Measurements from ENCODE around the gene ZNF766. TPM values are rescaled to one million over a fixed set of nuclear protein-coding genes. Genes with fewer than 3 reads are reported as not detected.
"Not testable (repeated sequence)": the region's sequence is repeated elsewhere in the genome, so short reads cannot be mapped to it uniquely, and the experiment has no call there.

ZNF766 gene
- polyA plus RNA-seq (ENCODE audit: insufficient read length in 12 of 12): 10 to 100 TPM in 11 of 12 donors, not detected in 1; 11.6 to 20.0 (median 13.7) TPM
- long read RNA-seq, donor 1, full-length matches to known transcripts: 5 of 5 reads
- long read RNA-seq, donor 1, partial matches to known transcripts: 0 of 5 reads
- long read RNA-seq, donor 1, other reads (novel, unspliced or antisense): 0 of 5 reads
- long read RNA-seq, donor 2, full-length matches to known transcripts: 7 of 7 reads
- long read RNA-seq, donor 2, partial matches to known transcripts: 0 of 7 reads
- long read RNA-seq, donor 2, other reads (novel, unspliced or antisense): 0 of 7 reads
- long read RNA-seq, donor 3, full-length matches to known transcripts: 1 of 1 reads
- long read RNA-seq, donor 3, partial matches to known transcripts: 0 of 1 reads
- long read RNA-seq, donor 3, other reads (novel, unspliced or antisense): 0 of 1 reads
- long read RNA-seq, donor 4, full-length matches to known transcripts: 2 of 2 reads
- long read RNA-seq, donor 4, partial matches to known transcripts: 0 of 2 reads
- long read RNA-seq, donor 4, other reads (novel, unspliced or antisense): 0 of 2 reads
- long read RNA-seq, donor 5, full-length matches to known transcripts: 6 of 6 reads
- long read RNA-seq, donor 5, partial matches to known transcripts: 0 of 6 reads
- long read RNA-seq, donor 5, other reads (novel, unspliced or antisense): 0 of 6 reads
- long read RNA-seq, donor 6, full-length matches to known transcripts: 3 of 3 reads
- long read RNA-seq, donor 6, partial matches to known transcripts: 0 of 3 reads
- long read RNA-seq, donor 6, other reads (novel, unspliced or antisense): 0 of 3 reads
- long read RNA-seq, donor 7, full-length matches to known transcripts: 5 of 5 reads
- long read RNA-seq, donor 7, partial matches to known transcripts: 0 of 5 reads
- long read RNA-seq, donor 7, other reads (novel, unspliced or antisense): 0 of 5 reads
- long read RNA-seq, donor 8, full-length matches to known transcripts: 5 of 5 reads
- long read RNA-seq, donor 8, partial matches to known transcripts: 0 of 5 reads
- long read RNA-seq, donor 8, other reads (novel, unspliced or antisense): 0 of 5 reads
- long read RNA-seq, donor 9, full-length matches to known transcripts: 1 of 1 reads
- long read RNA-seq, donor 9, partial matches to known transcripts: 0 of 1 reads
- long read RNA-seq, donor 9, other reads (novel, unspliced or antisense): 0 of 1 reads
- long read RNA-seq, donor 10, full-length matches to known transcripts: 4 of 4 reads
- long read RNA-seq, donor 10, partial matches to known transcripts: 0 of 4 reads
- long read RNA-seq, donor 10, other reads (novel, unspliced or antisense): 0 of 4 reads
- long read RNA-seq, donor 11, full-length matches to known transcripts: 5 of 5 reads
- long read RNA-seq, donor 11, partial matches to known transcripts: 0 of 5 reads
- long read RNA-seq, donor 11, other reads (novel, unspliced or antisense): 0 of 5 reads

DNA sequence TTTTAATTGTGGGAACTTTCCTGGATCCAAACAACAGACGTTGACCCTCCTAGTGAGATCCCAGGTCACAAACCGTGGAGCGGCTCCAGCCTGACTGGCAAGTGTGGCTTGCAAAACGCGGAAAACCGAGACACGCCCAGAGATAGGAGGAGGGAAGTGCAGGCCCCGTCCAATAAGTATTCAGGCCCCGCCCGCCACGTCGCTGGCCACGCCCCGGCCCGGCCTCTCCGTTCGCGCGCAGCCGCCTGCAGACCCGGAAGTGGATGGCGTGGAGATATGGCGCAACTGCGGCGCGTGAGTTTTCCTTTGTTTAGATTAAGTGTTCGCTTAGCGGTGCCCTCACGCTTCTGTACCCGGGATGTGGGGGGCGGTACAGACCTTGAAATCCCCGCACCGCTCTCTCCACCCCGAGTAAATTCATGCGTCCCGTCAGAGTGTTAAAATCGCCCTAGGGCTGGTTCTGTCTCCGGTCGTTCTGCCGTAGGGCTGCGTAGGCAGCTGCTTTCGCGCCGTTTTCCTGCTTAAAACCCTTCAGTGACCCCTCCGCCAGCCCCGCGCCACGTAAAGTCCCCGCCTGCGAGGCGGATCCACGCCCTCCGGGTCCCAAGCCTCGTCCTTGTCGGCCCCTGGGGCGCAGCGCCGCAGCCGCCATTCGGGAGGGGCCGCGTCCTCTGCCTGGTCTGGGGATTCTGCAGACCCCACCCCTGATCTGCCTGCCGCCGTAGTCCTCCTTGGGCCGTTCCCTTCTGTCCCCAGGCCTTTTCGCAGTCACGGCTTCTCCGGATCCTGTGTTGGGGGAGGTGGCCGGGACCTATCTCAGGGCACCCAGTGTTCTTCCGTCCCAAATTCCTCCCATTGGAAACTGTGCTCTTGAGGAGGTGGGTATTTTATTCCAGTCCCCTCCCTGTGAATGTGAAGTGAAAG lies at the start of gene ZNF766:
ZNF766 (plus strand) TSS at position 250 of the 924 bp plus-strand sequence; CDS start at position 277, 27 bp downstream.
- DNase-seq: peak; percentile 94

DNA sequence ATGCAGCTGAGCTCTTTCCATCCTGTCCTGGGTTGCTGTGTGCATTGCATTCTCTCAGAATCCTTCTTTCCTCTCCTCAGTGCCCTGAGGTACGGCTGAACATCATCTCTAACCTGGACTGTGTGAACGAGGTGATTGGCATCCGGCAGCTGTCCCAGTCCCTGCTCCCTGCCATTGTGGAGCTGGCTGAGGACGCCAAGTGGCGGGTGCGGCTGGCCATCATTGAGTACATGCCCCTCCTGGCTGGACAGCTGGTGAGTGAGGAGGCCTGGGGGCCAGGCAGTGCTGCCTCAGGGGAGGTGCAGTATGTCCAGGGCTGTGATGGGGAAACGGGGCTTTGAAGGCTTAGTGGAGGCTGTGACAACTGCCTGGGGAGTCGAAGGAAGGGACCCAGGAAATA lies 49.8 kb upstream of the ZNF766 start:
- DNase-seq: no peak

DNA sequence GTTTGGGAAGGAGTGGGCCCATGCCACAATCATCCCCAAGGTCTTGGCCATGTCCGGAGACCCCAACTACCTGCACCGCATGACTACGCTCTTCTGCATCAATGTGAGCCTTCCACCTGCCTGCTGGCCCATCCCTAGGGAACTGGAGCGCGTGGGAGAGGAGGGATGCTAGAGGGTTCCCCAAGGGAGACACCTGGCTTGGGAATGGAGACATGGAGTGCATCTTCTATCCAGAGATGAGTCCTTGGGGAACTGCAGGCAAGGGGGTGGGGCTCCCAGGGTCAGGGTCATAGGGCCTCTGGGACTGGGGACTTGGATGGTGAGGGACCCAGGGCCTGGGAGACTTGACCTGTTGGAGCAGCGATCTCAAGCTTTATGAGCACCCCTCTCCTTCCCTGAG lies 48.4 kb upstream of the ZNF766 start:
- DNase-seq: no peak

DNA sequence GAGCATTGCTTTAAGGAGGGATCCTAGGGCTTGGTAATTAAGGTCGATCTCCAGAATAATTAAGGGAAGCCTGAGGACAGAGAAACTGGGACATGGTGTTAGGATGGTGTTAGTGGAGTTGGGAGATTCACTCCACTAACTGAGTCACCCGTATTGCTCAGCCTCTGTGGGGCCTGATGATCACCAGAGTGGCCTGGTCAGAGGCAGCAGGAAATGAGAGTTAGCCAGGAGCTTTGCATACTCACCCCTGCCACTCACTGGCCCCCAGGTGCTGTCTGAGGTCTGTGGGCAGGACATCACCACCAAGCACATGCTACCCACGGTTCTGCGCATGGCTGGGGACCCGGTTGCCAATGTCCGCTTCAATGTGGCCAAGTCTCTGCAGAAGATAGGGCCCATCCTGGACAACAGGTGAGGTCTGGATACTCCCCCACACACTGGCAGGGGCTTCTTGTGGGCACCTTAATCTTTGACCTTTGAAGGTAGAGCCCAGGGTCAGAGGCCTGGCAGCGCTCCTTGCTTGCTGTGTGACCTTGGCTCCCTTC lies 47.5 kb upstream of the ZNF766 start:
- no peak for DNase-seq

DNA sequence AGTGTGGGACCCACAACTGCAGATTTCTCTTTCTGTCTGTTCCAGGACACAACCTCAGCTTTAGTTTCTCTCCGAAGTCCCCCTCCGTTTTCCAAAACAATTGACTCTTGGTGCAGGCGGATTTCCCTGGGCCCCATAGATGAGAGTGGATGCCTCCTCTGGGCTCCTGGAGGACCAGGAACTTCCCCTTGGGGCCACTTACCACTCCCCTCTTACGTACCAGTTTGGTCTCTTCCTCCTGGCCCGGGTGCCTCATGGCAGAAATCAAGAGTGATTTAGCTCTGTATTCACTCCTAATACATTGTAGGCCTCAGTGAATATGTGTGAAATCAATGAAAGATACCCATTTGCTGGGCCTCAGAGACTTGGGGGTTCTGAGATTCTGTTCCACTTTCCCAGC lies 45.2 kb upstream of the ZNF766 start:
- DNase-seq: no peak

DNA sequence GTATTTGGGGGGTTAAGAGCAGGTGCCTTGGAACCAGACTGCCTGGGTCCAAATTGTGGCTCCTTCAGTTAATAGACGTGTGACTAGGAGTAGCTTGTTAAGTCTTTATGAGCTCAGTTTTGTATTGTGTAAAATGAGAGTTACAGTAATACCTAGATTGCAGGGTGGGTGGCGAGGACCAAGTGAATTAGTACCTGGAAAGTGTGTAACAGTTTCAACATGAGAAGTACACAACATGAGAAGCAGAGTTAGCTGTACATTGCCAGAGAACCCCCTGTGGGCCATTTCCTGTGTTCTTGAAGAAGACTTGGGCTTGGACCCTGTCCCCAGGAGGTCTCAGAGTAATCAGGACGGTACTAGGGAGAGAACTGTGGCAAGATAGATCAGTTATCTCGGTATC lies 42.7 kb upstream of the ZNF766 start:
- DNase-seq: no peak

DNA sequence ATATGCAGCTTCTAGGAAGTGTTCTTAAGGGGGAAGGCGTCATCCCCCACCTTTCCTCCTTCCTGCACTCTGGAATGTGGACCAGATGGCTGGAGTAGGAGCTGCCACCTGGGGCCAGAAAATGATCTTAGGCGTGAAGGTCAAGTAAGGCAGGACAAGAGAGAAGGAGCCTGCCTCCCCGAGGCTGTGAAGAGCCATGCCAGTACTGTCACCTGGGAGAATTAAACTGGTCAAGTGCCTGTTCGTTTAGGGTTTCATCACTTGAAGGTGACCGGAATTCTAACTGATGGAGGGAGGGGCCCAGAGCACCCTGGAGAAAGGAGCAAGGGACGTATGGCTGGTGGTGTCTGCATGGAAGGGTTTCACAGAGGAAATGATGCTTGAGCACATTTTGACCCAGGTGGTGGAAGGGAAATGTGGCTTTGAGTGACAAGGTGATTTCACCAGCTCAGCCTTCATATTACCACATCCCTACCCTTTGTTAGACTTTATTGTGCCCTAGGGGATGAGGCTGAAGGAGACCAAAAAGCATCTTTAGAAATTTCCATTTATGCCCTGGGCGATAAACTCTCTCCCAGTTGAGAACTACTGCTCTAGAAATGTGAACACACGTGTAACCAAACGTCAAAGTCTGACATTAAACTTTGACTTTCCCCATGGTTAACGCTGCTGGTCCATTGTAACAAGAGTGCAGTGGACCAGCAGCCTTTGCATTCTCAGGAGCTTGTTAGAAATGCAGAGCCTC lies 42.0 kb upstream of the ZNF766 start:
- no peak for DNase-seq

DNA sequence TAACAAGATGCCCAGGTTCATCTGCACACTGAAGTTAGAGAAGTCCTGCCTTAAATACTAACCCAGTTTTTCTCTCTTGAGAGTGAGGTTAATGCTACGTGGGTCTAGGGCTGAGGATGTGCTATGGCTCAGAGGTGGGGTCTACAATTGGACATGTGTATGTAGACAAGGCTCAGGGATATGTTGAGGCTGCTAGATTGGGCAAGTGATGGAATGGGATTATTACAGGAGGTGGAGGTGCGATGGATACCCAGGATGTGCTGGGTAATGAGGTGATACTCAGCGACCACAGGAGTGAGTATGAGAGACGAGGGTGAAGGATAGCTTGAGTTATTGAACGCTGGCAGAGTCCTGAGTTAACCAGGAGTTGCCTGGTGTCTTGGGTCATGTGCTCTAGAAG lies 41.4 kb upstream of the ZNF766 start:
- DNase-seq: no peak

DNA sequence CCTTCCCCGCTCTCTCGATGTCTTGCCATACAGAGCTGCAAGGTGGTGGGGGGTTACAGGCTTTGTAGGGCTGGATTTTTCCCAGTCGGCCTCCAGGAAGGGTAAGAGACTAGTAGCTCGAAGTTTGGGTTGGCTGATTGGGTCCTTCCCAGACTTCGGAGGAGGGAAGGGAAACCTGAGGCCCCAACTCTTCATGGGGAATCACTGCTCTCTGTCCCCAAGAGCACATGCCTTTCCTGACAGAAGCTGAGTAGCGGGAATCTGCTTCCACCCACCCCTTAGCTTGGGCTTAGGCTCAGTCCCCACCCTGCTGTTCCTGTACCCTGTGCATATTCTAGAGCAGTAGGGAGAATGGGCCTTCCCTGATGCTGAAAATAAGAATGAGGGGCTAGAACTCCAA lies 39.9 kb upstream of the ZNF766 start:
- no peak for DNase-seq

DNA sequence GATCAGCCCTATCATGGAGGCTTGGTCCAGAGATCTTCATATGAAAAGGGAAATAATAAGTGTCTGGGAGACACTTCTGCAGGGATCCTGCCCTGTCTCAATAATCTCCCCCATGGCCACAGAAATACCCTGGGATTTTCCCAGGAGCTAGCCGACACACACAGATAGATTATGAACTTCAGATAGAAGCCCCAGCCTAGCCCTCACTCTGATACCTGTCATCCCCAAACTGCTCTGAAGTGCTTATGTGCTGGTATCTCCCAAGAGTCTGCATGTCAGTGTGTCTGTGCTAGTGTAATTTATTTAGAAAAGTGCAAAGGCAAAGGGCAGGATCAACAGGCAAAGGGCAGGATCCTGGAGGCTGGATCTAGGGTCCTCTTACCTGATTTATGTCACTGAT lies 38.7 kb upstream of the ZNF766 start:
- no peak for DNase-seq

DNA sequence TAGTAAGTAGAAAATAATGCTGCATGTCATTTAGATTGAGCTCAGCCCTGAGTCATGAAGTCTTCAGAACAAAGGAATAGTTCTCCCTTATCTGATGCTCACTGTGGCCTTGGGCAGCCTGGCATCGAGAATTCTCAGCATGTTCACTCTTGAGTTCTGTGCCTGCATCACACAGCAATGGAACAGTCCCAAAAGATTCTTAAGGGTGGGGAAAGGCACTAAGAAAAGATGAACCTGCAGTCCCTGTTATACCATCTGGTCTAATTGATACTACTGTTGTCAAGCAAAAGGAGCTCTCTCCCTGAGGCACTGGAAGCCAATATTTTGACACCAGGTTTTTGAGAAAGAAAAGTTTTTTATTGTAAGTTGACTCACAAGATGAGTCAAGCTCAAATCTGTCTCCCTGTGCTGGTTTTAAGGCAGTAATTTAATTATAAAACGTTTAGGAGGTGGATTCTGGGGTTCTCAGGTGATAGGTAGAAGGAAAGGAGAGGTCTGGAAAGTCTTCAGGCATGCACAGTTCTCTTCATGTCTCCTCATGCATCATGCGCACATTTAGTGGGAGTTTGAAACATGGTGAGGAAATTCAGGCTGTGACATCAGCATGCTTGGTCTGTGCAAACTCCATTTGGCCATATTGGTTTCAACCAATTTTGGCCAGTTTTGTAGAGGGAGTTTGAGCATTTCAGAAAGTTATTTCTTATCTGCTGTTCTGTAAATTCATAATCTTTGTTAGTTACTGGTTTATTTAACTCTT lies 38.1 kb upstream of the ZNF766 start:
- DNase-seq: no peak

DNA sequence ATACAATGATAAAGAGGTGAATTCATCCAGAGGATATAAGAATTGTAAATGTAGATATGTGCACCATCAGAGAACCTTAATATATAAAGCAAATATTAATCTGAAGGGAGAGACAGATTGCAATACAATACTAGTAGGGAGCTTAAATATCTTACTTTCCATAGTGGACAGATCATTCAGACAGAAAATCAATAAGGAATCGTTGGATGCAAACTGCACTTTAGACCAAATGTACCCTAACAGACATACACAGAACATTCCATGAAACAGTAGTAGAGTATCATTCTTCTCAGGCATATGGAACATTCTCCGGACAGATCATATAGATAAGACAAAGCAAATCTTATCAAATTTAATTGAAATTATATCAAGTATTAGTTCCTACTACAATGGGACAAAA lies 35.0 kb upstream of the ZNF766 start:
- no peak for DNase-seq

DNA sequence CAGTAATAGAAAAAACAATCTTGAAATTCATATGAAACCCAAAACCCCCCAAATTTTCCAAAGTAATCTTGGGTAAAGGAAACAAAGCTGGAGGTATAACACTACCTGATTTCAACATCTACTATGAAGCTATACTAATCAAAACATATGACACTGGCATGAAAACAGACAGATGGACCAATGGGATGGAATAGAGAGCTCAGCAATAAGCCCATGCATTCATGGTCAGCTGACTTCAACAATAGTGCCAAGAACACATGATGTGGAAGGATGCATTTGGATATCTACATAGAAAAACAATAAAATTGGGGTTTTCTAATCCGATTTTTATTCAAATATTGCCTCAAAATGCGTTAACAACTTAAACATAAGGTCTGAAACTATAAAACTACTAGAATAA lies 32.2 kb upstream of the ZNF766 start:
- DNase-seq: no peak

DNA sequence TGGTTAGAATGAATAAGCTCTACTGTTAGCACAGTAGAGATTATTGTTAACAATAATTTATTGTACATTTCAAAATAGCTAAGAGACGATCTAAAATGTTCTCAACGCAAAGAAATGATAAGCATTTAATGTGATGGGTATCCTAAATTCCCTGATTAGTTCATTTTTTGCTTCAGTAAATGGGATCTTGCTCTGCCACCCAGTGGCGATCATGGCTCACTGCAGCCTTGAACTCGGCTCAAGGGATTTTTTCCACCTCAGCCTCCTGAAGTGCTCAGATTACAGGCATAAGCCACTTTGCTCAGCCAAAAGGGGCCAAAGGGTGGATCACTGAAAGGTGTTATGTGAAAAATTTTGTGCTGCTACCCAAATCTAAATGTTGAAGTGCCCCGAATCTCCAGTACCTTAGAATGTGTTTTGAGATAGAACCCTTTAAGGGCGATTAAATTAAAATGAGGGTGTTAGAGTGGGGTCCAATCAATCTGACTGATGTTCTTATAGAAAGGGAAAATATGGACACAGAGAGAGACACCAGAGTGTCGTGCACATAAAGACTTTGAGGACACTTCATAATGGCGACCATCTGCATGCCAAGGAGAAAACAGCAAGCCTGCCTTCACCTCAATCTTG lies 31.5 kb upstream of the ZNF766 start:
- peak; percentile 77 for DNase-seq

DNA sequence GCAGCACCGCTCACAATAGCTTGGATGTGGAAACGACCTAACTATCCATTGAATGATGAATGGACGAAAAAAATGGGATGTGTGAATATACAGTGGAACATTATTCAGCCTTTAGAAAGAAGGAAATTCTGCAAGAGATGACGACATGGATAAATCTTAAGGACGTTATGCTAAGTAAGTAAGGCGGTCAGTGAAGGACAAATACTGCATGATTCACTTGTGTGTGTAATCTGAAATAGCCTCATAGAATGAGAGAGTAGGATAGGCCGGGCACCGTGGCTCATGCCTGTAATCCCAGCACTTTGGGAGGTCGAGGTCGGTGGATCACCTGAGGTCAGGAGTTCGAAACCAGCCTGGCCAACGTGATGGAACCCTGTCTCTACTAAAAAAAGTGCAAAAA lies 25.4 kb upstream of the ZNF766 start:
- DNase-seq: no peak

DNA sequence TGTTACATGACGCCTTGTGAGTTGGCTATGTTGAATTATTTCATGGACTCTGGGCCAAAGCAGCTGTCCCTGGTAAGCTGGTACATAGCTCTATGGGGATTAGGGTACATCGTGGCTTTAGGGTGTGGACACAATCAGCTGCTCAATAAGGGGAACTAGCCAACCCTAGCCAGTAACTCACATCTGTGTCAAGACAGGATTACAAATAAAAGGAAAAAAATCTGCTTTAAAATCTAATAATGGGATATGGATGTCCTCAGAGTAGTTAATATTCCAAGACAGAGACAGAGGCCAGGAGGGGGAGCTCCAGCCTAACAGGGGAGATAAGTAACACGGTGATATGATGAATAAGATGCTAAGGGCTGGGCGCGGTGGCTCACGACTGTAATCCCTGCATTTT lies 21.1 kb upstream of the ZNF766 start:
- peak; percentile 33 for DNase-seq

DNA sequence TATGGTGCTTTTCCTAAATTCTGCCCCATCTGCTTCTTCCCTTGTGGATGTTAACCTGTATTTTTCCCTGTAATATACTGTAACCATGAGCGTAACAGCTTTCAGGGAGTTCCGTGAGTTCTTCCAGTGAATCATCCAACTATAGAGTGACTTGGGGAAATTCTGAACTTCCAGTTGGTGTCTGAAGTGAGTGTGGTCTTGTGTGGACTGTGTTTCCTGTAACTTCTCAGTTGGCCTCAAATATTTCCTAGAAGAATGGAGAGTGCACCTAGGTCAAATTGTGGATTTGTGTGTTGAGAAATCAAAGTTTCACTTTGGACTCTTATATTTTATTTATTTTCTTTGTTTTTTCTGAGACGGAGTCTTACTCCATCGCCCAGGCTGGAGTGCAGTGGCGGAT lies 11.0 kb upstream of the ZNF766 start:
- DNase-seq: no peak

DNA sequence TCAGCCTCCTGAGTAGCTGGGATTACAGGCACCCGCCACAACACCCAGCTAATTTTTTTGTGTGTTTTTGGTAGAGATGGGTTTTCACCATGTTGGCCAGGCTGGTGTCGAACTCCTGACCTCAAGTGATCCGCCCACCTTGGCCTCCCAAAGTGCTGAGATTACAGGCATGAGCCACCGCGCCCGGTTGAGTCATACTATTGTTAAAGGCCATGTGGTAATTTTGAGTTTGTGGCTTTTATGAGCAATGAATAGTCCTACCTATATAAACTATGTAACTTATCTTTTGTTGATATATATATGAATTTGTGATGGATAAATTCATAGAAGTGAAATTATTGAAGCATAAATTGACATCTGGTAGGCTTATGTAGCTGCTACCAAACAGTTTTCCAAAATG lies 3.8 kb upstream of the ZNF766 start:
- DNase-seq: not testable (repeated sequence)

All from muscle of arm (tissue), 14 donors.